NCI-H82 treated with DMSO at 0.1 percent for 48 hours (cell line): ENCODE measurements around the gene CDKAL1.
"Not testable (repeated sequence)": the region's sequence is repeated elsewhere in the genome, so short reads cannot be mapped to it uniquely, and the experiment has no call there.

Source experiments
- DNase-seq: peaks from one replicate; lab custom pipeline; 2025; ENCODE audit not compliant: unreplicated experiment; lab: John Stamatoyannopoulos, UW

CDKAL1 gene

GRCh38 chr6:20915156-20915555 is 380.9 kb downstream of the CDKAL1 start:
- no peak for DNase-seq

- no peak for DNase-seq
Observed at GRCh38 chr6:20915626-20916025, 381.4 kb downstream of the CDKAL1 start.

GRCh38 chr6:20916086-20916485 is 381.8 kb downstream of the CDKAL1 start:
- no peak for DNase-seq

GRCh38 chr6:20918868-20919267 is 384.6 kb downstream of the CDKAL1 start:
- no peak for DNase-seq

- peak; percentile 20 for DNase-seq
Observed at GRCh38 chr6:20919677-20920385, 385.6 kb downstream of the CDKAL1 start.

- no peak for DNase-seq
Observed at GRCh38 chr6:20921578-20921977, 387.3 kb downstream of the CDKAL1 start.

GRCh38 chr6:20922743-20923142 is 388.5 kb downstream of the CDKAL1 start:
- DNase-seq, result no peak

- not testable (repeated sequence) for DNase-seq
Observed at GRCh38 chr6:20924094-20924493, 389.8 kb downstream of the CDKAL1 start.

GRCh38 chr6:20924911-20925543 is 390.8 kb downstream of the CDKAL1 start:
- DNase-seq, result no peak

GRCh38 chr6:20927130-20927860 is 393.0 kb downstream of the CDKAL1 start:
- DNase-seq, result no peak

- no peak for DNase-seq
Observed at GRCh38 chr6:20929283-20929682, 395.0 kb downstream of the CDKAL1 start.

- no peak for DNase-seq
Observed at GRCh38 chr6:20931093-20931492, 396.8 kb downstream of the CDKAL1 start.

GRCh38 chr6:20931772-20932171 is 397.5 kb downstream of the CDKAL1 start:
- no peak for DNase-seq

- no peak for DNase-seq
Observed at GRCh38 chr6:20932284-20932683, 398.0 kb downstream of the CDKAL1 start.

- no peak for DNase-seq
Observed at GRCh38 chr6:20933057-20933788, 399.0 kb downstream of the CDKAL1 start.

GRCh38 chr6:20936949-20937348 is 402.7 kb downstream of the CDKAL1 start:
- DNase-seq, result no peak

GRCh38 chr6:20939161-20939775 is 405.0 kb downstream of the CDKAL1 start:
- no peak for DNase-seq

- no peak for DNase-seq
Observed at GRCh38 chr6:20943040-20943627, 408.9 kb downstream of the CDKAL1 start.

- DNase-seq, result no peak
Observed at GRCh38 chr6:20943922-20944321, 409.7 kb downstream of the CDKAL1 start.

- DNase-seq, result peak; percentile 37
Observed at GRCh38 chr6:20946022-20946421, 411.8 kb downstream of the CDKAL1 start.

- no peak for DNase-seq
Observed at GRCh38 chr6:20946890-20947289, 412.6 kb downstream of the CDKAL1 start.
